Measurements from ENCODE around the gene CEP43.

The CEP43 gene

GRCh38 chr6:166969390-166970002 lies 29.7 kb upstream of the CEP43 start:
- DNase-seq: no peak

DNA sequence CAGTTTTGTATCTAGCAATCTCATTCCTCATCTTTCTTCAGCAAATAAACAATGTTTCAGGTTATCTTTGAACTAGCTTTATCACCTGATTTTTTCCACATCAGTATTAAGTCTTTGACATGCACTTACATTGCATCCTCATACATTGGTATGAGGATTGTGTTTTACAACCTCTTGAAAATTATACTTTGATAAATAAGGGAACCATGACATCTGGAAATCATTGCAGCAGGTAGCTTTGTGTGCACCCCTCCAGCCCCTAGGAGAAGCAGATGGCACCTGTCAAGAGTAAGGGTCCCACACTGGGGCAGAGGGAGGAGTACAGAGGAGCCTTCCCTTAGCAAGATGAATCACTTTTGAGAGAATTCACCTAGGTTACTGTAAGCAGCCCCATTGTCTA lies 29.1 kb upstream of the CEP43 start:
- DNase-seq: no peak

DNA sequence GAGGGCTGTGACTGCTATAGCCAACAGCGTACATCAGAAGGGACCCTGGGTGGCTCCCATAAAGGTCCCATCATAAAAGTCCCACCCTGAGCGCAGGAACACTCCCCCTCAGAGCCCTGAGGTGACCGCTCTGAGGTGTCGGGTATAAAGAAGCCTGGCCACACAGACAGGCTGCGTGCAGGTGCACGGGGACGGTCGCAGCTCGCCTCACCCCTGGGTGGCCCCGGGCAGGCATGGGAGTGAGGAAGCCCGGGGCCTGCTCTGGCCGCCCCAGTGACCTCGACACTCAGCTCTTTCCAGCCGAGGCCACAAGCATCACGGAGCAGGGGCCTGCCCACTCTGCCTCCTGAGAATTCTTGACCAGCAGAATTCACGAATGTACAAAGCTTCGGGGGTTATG lies 28.4 kb upstream of the CEP43 start:
- no peak for DNase-seq

DNA sequence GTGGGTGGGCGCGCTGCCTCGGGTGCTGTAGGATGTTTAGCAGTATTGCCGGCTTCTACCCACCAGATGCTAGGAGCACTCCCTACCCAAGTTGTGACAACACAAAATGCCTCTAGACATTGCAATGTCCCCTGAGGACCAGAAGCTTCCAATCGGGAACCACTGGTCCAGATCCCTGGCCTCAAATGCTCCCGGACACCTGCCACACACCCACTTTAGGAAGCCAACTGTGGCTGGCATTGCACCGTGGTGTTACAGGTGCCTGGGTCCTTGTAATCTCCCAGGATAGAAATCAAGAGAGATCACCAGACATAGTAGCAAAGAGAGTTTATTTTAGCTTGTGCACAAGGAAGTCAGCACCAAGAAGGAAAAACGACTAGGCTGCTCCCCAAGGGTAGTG lies 27.9 kb upstream of the CEP43 start:
- no peak for DNase-seq

DNA sequence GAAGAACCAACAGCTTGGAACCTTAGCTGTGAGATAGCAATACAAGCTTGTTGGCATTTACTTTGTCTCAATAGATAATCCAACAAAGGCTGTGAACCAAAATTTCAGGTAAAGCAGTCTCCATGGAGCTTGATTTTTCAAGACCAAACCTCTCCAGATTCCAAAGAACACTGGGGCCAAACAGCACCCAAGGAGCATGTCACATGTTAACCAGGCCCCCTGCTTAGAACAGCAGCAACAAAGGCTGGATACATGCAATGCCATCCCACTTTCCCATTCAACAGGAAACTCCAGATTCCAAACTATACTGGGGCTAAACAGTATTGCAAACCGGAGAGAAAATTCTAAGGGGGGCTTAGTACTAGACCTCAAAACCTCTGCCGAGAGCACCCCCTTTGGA lies 27.1 kb upstream of the CEP43 start:
- no peak for DNase-seq

GRCh38 chr6:166976636-166977035 lies 22.6 kb upstream of the CEP43 start:
- DNase-seq: no peak

- no peak for DNase-seq
Measured at GRCh38 chr6:166977621-166978525, 21.3 kb upstream of the CEP43 start.

GRCh38 chr6:166980738-166981137 lies 18.5 kb upstream of the CEP43 start:
- DNase-seq: no peak

DNA sequence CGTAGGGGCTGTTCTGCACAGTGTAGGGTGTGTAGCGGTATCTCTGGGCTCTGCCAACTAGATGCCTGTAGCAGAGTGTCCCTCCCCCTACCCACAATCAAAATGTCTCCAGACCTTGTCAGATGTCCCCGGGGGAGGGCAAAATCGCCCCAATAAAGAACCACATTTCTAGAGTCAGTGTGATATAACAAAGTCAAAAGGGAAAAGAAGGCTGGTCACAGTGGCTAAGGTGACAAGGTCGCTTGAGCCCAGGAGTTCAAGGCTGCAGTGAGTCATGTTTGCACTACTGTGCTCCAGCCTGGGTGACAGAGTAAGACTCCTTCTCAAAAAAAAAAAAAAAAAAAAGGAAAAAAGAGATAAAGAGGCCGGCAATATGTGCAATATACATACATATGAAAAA lies 11.7 kb upstream of the CEP43 start:
- DNase-seq: no peak

DNA sequence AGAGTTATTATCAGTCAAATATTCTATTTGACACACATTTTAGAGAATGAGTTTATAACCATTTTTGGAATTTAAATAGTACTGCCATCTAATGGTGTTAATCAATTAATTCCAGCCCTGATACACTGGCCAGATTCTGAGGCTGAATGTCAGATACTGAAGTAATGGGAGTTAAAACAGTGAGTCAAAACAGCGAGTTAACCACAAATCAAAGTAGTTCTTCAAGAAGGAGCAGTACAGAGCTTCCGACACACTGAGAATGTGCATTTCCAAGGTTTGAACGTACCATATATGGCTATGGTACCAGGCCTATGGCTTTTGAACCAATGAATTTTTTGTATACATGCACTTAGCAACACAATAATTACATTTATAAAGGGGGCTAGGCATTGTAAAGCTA lies 11.3 kb upstream of the CEP43 start:
- DNase-seq: no peak

DNA sequence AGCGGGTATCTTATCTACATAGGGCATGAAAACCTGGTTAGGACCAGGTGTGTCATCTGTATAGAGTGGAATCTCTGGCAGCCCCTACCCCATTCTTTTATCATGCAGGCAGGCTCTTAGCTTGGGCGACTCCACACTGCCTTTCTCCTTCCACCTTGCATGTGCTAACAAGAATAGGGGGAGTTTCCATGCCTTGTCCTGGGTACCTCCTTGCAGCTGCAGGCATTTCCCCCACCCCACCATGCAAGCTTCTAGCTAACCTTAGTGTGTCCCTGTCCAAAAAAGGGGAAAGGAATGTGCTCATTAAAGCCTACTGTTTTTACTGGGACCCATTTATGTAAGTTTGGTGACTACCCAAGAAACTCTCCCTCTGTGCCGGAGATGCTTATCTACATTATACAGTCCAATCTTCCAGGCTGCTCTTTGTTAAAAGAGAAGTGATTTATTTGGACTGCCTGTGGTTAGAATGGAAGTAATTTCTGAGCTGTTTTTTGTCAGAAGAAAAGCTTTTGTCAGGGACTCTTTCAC lies 10.5 kb upstream of the CEP43 start:
- no peak for DNase-seq

- no peak for DNase-seq
Measured at GRCh38 chr6:166989427-166990032, 9.7 kb upstream of the CEP43 start.

DNA sequence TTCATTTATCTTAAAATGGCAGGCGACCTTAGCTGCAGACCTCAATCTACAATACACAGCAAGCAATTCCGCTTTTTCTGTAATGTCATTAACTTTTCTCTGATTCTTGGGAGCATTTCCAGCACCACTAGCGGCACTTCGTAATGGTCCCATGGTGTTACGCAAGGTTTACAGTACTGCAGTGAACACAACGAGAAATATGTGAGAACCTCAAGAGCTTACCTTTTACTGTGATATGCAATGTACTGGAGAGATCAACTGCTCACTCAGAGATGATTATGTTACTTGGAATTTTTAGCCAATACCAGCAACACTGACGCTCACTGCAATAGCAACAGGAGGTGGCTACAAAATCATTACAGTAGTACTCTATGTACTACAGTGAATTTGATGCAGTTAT lies 2.8 kb upstream of the CEP43 start:
- DNase-seq: no peak

- no peak for DNase-seq
Measured at GRCh38 chr6:166997348-166997747, 1.8 kb upstream of the CEP43 start.

DNA sequence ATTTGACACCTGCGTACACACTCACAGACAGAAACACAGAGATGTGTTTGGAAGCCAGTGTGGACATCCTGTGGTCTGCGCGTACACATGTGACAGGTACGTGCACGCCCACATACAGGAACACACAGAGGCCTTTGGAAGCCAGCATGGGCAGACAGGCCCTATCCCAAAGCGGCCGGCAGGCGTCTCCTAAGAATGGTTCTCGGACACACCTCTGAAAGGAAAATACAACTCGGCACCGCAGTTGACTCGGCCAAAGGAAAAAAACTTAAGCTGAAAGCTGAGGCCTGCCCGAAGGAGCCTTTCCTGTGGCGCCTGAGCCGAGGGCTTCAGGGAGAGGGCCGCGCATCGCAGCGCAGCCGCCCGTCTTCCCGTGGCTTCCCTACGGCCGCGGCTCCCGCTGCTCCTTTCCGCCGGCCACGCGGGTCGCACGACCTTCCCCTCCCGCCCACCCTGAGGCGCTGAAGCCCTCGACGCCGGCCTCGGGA lies 1.4 kb upstream of the CEP43 start:
- no peak for DNase-seq

DNA sequence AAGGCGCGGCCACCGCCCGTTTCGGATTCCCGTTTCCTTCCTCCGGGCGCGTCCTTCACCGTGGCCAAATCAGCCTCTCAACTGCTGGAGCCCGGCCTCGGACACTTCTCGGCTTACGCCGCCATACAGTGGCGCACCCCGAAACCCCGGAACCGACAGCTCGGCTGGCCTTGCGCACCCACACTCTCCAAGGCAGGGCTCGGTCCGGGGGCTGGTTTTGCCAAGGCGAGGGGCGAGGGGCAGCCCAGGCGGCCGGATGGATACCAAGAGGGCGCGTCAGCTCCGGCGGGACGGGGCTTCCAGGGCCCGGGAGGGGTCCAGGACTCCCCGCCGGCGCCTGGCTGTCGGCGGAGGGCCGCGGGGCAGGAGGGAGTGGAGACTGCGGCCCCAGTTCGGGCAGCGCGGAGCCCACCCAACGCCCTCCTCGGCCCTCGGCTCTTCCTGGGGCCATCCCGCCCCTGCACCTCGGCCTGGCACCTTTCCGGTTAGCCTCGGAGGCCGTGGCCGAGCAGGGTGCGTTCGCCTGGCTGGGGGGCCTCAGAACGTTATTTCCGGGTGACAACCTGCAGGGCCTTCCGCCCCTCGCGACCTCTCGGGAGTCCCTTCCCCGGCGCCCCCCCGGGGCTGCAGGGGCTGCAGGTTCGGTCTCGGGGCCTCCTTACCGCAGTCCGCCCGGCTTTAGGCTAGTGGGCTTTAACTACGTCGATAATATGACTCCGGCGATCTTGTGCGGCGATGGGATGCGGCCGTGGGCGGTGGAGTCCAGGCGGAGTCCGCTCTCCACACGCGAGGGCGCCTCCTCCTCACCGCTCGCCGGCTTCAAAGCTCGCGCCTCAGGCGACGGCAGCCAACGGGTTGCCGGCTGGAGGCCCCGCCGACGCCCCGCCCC lies 697 bp upstream of the CEP43 start:
- DNase-seq: no peak

- DNase-seq: no peak
Measured at GRCh38 chr6:166999884-167000253, 672 bp downstream of the CEP43 start.

DNA sequence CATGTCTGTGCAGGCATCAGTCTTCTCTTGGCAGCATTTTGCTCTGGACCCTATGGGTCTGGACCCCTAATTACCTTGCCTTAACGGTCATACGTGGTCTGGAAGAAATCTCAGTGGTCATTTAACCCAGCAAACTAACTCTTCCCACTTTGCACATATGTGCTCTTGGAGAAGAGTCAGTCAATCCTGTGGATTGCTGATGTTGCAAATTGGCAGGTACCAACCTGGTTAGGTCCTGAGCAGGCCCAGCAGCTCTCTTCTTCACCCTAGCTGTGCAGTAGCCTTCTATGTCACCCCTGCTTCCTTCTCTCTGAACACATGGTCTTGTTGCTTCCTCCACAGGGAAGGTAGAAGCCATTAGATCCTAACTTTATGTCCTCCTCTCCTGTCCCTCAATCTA lies 1.6 kb downstream of the CEP43 start:
- no peak for DNase-seq

DNA sequence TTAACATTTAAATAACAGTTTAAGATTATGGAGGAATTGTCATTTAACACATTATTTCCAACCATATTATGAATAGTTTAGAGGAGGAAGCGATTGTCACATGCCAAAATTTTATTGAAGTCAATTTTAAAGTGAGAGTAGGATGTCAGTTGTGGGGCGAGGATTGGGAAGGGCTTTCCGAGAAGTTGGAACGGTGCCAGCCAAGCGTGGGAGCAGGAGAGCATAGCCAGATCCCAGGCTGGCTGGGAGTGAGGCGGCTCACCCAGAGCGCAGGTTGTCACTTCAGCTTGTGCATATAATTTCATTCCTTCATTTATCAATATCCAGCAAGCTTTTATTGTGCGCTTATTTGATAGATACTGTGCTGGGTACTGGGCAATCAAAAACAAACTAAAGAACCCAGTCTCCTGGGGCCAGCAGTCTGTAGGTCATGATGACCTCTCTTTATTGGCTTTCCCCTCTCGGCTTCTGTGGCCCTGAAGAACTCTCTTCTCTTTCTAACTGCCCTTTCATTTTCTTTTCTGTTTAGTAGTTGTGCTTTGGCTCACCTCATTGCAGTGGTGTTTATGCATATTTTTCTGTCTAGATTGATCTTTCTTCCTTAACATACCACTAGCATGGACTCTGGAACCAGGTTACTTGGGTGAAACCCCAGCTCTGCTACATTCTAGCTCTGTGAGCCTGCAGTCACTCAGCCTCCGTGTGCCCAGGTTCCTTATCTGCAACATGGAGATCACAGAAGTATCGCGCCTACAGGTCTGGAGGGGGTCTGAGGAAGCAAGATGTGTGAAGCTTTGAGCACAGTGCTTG lies 6.4 kb downstream of the CEP43 start:
- no peak for DNase-seq

- no peak for DNase-seq
Measured at GRCh38 chr6:167007985-167008384, 8.8 kb downstream of the CEP43 start.

- DNase-seq: no peak
Measured at GRCh38 chr6:167013067-167013466, 13.9 kb downstream of the CEP43 start.

- no peak for DNase-seq
Measured at GRCh38 chr6:167013946-167014345, 14.7 kb downstream of the CEP43 start.

Measured in NCI-H524 treated with DMSO at 0.1 percent for 48 hours (cell line).